GM21737 (cell line): Measurements from ENCODE around the gene TMED8.
"Not testable (repeated sequence)": the region's sequence is repeated elsewhere in the genome, so short reads cannot be mapped to it uniquely, and the experiment has no call there.

Experiments used
- ATAC-seq: cut with Tn5 transposase; IDR thresholded peaks from one replicate; pipeline ENCODE4 v1.9.1; 2021; ENCODE audit warnings: mild to moderate bottlenecking, moderate library complexity; ENCODE audit not compliant: unreplicated experiment

The TMED8 gene

DNA sequence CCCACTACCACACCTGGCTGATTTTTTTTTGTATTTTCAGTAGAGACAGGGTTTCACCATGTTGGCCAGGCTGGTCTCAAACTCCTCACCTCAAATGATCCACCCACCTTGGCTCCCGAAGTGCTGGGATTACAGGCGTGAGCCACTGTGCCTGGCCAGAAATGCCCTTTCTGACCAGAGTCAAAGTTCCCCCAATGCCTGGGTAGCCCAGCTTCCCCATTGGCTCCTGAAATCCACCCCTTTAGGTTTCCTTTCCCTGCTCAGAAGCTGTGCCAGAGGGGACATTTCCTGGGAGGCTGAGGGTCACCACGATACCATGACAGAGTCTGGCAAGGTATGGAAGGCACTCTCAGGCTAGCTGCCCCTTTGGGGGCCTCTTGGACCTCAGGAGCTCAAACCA lies 52.6 kb downstream of the TMED8 start:
- no peak for ATAC-seq

GRCh38 chr14:77323571-77323970 lies 53.3 kb downstream of the TMED8 start:
- no peak for ATAC-seq

GRCh38 chr14:77322951-77323350 lies 53.9 kb downstream of the TMED8 start:
- no peak for ATAC-seq

GRCh38 chr14:77322250-77322902 lies 54.5 kb downstream of the TMED8 start:
- ATAC-seq = no peak

DNA sequence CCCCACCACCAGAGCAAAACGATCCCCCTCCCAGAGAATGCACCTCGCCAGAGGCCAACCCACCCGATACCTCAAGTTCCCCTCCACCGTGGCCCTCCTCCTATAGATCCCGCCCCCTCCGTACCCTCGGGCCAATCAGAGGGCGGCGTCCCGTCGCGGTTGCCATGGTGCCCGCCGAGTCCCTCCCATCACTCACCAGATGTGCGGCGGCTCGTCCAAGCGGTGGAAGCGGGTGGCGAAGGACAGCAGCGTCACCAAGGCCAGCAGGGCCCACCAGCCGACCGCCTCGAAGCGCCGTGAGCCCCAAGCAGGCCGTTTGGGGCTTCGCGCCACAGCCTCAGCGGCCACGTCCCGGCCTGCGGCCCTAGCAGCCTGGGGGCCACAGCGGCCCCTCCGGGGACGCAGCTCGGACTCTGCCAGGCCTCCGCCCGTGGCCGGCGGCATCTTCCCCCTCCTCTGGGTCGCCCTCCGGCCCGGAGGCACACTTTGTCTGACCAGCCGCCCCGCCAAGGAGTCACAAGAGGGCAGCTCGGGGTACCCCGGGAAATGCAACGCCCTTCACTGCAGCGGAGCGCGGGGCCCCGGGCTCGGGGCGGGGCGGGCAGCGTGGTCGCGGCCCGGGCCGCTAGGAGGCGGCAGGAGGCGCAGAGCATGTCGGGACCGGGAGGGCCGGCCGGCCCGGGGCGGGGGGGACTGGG lies 56.5 kb downstream of the TMED8 start, which contains the start of gene POMT2:
POMT2 (minus strand) TSS at position 646 of the 698 bp plus-strand sequence; CDS start at position 444, 202 bp downstream.
- ATAC-seq = peak; percentile 60

DNA sequence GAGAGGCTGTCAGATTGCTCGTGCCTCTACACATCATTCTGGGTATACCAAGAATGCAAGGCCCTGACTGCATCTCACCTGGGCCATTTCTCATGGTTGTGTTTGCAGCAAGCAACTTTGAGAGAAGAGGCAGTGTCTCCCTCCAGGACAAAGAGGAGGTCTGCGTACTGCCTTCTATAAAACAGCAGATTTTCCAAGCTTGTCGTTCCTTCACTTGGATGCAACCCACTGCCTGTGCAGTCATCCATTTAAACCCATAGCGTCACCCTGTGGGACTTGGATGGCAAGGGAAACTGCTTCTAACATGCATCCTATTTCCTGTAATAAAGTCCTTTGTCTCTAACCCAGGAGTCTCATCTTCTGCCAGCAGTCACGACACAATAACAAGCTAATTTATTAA lies 57.5 kb downstream of the TMED8 start:
- ATAC-seq = no peak

GRCh38 chr14:77318756-77319155 lies 58.1 kb downstream of the TMED8 start:
- not testable (repeated sequence) for ATAC-seq

DNA sequence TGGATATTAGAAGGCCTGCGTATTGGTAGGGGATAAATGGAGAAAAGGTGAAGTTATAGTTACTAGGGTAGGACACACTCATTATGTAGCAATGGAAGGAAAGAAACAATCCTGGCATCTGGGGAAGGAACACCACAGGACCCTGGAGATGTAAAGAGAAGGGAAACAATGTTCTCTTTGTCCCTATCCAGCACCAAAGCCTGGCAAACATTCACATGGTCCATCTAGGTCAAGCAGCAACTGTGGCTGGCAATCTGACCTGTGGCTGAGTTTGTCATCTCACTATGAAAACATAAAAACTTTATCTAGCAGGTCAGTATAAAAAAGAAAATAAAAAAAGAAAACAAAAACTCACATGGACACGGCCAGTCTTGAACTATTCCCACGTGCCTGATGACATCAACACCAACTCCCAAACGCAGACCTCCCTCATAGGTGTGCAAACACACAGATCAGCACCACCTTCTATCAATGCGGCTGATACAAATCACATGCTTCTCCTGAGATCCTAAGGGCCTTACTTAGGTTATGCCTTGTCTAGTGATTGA lies 58.8 kb downstream of the TMED8 start:
- ATAC-seq = no peak

DNA sequence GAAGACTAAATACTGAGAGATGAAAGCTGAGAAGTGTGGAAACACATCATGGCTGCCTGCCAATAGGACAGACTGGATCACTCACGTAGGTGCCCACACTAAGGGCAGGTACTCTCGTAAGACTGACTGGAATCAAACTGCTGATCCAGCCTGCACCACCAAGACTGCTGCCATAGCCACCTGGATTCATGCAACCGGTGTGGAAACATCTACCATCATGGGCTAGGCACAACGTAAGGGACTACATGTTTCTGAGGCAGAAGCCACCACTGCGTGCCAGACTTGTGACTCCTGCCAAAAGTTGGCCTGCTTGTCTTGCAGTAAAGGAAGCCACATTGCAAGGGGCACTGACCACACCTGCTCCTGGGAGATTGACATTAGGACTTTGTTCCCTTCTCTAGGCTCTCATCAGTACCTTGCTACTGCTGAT lies 60.0 kb downstream of the TMED8 start:
- ATAC-seq = no peak

GRCh38 chr14:77316195-77316505 lies 60.7 kb downstream of the TMED8 start:
- ATAC-seq = no peak

DNA sequence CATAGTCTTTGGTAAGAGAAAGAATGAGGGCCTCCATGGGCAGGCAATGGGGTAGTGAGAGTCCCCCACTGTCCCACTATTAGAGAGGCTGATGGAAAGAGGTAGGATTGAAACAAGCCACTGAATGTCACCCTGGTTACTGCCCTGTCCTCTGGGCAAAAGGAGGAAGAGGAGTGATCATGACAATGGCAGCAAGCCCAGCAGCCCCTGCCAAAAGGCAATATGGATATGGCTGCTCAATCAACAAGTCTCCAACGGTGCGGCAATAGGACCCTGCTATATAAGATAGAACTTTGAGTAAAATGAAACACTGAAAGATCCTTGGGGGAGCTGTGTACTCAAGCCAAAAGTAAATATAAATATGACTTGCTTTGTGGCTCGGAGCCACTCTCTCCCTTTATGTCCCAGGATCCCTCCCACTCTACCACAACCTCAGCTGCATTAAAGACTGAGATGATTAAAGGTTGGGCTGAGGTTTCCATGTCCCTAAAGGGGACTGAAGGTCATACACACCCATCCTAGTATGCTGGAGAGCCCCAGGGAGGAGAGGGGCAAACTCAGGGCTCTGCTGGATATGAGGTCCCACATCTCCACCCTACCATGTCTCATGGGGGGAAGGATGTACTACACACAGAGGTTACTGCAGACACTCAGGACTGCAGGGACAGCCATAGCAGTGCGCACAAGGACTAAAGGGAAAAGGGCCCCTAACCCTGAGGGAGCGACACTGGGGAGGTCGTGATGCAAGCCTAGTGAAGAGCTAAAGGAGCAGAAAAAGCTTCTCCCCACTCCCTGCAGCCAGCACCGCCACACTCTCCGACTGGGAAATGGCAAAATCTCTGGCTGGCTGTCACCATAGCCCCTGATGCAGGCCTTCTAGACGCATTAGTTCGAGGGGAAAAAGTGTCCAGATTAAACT lies 62.1 kb downstream of the TMED8 start:
- no peak for ATAC-seq

DNA sequence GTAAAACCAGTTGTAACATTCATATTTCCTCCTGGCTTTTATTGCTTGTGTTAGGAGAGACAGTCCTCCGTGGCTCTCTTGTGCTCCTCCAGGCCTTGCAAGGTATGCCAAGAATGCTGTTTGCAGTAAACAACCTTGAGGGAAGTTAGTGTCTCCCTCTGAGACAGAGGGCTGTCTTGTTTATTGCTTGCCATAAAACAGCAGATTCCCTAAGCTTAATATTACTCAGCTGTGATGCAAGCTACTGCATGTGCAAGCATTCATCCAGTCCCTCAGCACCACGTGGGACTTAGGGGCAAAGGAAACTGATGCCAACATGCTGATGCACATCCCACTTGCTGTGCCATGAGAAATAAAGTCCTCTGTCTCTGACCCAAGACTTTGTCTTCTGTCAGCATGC lies 62.9 kb downstream of the TMED8 start:
- no peak for ATAC-seq

DNA sequence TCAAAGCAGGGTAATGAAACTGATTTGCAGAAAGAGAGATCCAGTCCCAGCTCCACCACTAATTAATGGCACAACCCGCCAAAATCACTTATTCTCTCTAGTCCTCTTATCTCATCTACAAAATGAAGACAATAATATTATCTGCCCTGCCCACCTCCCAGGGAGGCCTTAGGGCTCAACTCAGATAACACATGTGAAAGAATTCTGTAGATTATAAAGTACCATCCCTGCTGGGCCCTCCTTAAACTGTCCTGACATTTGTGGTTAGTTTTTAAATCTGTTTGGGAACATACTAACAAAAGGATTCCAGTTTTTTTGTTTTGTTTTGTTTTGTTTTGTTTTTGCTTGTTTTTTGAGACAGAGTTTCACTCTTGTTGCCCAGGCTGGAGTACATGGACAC lies 63.5 kb downstream of the TMED8 start:
- ATAC-seq = no peak

DNA sequence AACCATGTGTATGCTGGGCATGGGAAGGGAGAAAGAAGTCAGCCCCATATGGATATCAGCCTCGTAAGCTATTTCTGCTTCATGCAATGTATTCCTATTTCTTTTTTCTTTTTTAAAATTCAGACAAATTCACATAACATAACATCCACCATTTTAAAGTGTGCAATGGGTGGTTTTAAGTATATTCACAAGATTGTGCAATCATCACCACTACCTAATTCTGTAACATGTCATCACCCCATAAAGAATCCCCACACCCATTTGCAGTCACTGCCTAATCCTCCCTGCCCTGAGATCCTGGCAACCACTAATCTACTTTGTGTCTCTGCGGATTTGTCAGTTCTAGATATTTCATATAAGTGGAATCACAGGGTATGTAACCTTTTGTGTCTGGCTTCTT lies 65.7 kb downstream of the TMED8 start:
- ATAC-seq = no peak

DNA sequence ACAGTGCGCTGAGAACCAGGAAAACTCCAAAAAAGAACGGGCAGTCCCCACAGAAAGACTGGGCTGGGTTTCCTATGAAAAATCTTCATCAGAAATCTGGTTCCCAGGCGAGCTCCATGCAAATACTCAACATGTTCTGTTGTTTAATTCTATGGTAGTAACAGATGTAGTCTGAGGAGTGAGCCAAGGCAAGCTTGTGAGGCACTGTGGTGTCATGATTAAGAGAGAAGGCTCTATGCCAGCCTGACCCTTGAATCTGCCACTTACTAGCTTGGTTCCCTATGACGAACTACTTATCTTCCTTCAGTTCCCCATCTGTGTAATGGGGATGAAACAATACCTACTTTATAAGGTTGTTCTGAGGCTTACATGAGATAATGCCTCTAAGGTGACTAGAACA lies 66.9 kb downstream of the TMED8 start:
- ATAC-seq = no peak

GRCh38 chr14:77309131-77309530 lies 67.8 kb downstream of the TMED8 start:
- no peak for ATAC-seq

- ATAC-seq = no peak
Observed at GRCh38 chr14:77306851-77307496, 69.9 kb downstream of the TMED8 start.

GRCh38 chr14:77306416-77306815 lies 70.5 kb downstream of the TMED8 start:
- no peak for ATAC-seq

GRCh38 chr14:77305696-77306095 lies 71.2 kb downstream of the TMED8 start:
- no peak for ATAC-seq

DNA sequence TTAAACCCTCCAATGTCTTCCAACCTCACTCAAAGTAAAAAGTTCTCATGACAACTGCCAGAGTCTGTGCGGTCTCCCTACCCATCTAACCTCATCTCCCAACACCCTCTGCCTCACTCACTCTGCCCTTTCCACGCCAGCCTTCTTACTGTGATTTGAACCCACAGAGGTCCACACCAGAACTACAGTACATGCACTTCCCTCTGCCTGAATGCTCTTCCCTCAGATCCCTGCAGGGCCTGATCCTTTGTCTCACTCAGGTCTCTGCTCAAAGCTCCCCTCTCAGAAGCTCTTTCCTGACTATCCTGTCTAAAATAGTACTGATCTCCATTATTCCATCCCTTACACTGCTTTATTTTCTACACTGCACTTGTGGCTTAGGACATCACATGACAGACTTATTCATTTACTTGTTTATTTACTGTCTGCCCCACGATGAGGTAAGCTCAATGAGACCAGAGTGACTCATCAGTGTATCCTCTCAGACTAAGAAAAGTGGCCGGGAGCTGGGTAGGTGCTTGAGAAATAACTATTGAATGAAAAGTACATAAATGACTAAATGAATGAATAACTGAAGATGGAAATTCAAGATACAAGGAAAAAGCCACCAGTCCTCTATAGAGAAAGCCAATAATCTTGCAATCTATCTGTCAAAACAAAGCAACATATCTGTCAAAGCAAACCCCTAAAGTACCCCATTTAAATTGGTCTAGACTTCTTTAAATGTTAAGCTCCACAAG lies 73.3 kb downstream of the TMED8 start:
- ATAC-seq = no peak
